Testis (tissue), 3 donors: Measurements from ENCODE around the gene LRRC49. TPM values are rescaled to one million over a fixed set of nuclear protein-coding genes. Genes with fewer than 3 reads are reported as not detected.

Experiments
- DNase-seq: peaks from one replicate; pipeline ENCODE4 v3.0.0-alpha.2; 2019
- H3K27ac ChIP-seq, 2 donors: fragments of 200-600 bp; sonication (generic); one replicate each; pipeline ENCODE4 v1.5.1; 2019
- H3K27me3 ChIP-seq: fragments of 200-600 bp; sonication (generic); one replicate; pipeline ENCODE4 v1.5.1; 2019
- H3K36me3 ChIP-seq: fragments of 200-600 bp; sonication (generic); one replicate; pipeline ENCODE4 v1.5.1; 2017; ENCODE audit warnings: low read depth; ENCODE audit errors: missing control alignments
- H3K4me1 ChIP-seq: fragments of 200-600 bp; sonication (generic); one replicate; pipeline ENCODE4 v1.5.1; 2019
- H3K4me3 ChIP-seq, 2 donors: fragments of 200-600 bp; sonication (generic); one replicate each; pipeline ENCODE4 v1.5.1; 2017 to 2019
- H3K9me3 ChIP-seq: fragments of 200-600 bp; sonication (generic); one replicate; pipeline ENCODE4 v1.5.1; 2017
- CTCF ChIP-seq, 3 experiments: fragments of 450-650 bp in 2 of 3; fragments of 200-600 bp in 1 of 3; sonication (generic) in 1 of 3; IDR thresholded peaks; one replicate each; pipeline ENCODE4 v1.5.1; 2016 to 2019; ENCODE audit warnings: antibody characterized with exemption in 3 of 3, mild to moderate bottlenecking in 2 of 3, moderate library complexity in 1 of 3
- POLR2A ChIP-seq: fragments of 450-650 bp; IDR thresholded peaks from one replicate; pipeline ENCODE4 v1.6.1; 2017; ENCODE audit warnings: antibody characterized with exemption, mild to moderate bottlenecking, moderate library complexity
- WGBS, 2 donors: methylation state at CpG; one replicate each; pipeline ENCODE4 v1.1.5; 2018; 5-methylcytosine and 5-hydroxymethylcytosine counted together
- intact Hi-C: fragments of 100-400 bp; cut with DNase I; formaldehyde crosslinking; loops from one replicate; pipeline ENCODE4 v1.15.1; 2023; ENCODE audit warnings: low total_unique reads
- polyA plus RNA-seq: library from polyadenylated mRNA; stranded (reverse); fragments of 350-450 nt; fragmentation: Illumina TruSeq; extraction: RNeasy Lipid Tissue Mini Kit (QIAGEN cat#74804); gene quantifications from one replicate; pipeline ENCODE4 v1.2.3, GENCODE V29; 2014; ENCODE audit warnings: low read depth, low replicate concordance; ENCODE audit not compliant: insufficient read depth
- total RNA-seq, 2 donors: library from RNA; depleted of rRNA; stranded (reverse); fragments of >200 nt; gene quantifications; one replicate each; pipeline ENCODE4 v1.2.3, GENCODE V29; 2016

The LRRC49 gene
- total and polyA plus RNA-seq, 3 donors from 2014 or later, result 19.9 to 35.4 (median 22.4) TPM

- intact Hi-C loops, result no loop called here
- no peak for TF ChIP-seq CTCF (IDR thresholded peaks at IDR 0.05)
- no peak for TF ChIP-seq POLR2A
- H3K27me3 ChIP-seq, result no peaks in the 10 kb centered on the region
- H3K27ac ChIP-seq, result no peak overlapping the region
- H3K36me3 ChIP-seq, result no peaks in the 10 kb centered on the region
- no peaks in the 10 kb centered on the region for H3K4me1 ChIP-seq
- no peak overlapping the region for H3K4me3 ChIP-seq
- no peak for DNase-seq
- no peaks in the 10 kb centered on the region for H3K9me3 ChIP-seq
Observed at GRCh38 chr15:71057143-71057542, 164.5 kb downstream of the LRRC49 start.

GRCh38 chr15:71057581-71057980, 165.0 kb downstream of the LRRC49 start:
- H3K4me3 ChIP-seq, result no peak overlapping the region
- H3K36me3 ChIP-seq, result no peaks in the 10 kb centered on the region
- no peaks in the 10 kb centered on the region for H3K9me3 ChIP-seq
- 94 to 96% methylated on average over 3 of the region's 3 CpGs for WGBS, 2 donors
- no peaks in the 10 kb centered on the region for H3K27me3 ChIP-seq
- intact Hi-C loops, result no loop called here
- no peak overlapping the region for H3K27ac ChIP-seq
- H3K4me1 ChIP-seq, result no peaks in the 10 kb centered on the region
- DNase-seq, result no peak
- TF ChIP-seq POLR2A (no peak), CTCF (IDR thresholded peaks at IDR 0.05) (no peak)

GRCh38 chr15:71060983-71061382, 168.4 kb downstream of the LRRC49 start:
- no peaks in the 10 kb centered on the region for H3K9me3 ChIP-seq
- DNase-seq, result no peak
- H3K36me3 ChIP-seq, result no peaks in the 10 kb centered on the region
- WGBS, 2 donors, result 93 to 94% methylated on average over 1 of the region's 1 CpG
- no peak overlapping the region for H3K27ac ChIP-seq
- intact Hi-C loops, result no loop called here
- H3K4me3 ChIP-seq, result no peak overlapping the region
- no peaks in the 10 kb centered on the region for H3K27me3 ChIP-seq
- H3K4me1 ChIP-seq, result no peaks in the 10 kb centered on the region
- TF ChIP-seq POLR2A, result no peak

GRCh38 chr15:71066983-71067382, 174.4 kb downstream of the LRRC49 start:
- no peaks in the 10 kb centered on the region for H3K27me3 ChIP-seq
- no peaks in the 10 kb centered on the region for H3K36me3 ChIP-seq
- H3K9me3 ChIP-seq, result no peaks in the 10 kb centered on the region
- WGBS, 2 donors, result 96% methylated on average over 5 of the region's 5 CpGs
- H3K4me1 ChIP-seq, result no peaks in the 10 kb centered on the region
- no peak overlapping the region for H3K4me3 ChIP-seq
- H3K27ac ChIP-seq, result no peak overlapping the region
- TF ChIP-seq CTCF (IDR thresholded peaks at IDR 0.05) (no peak), POLR2A (no peak)
- intact Hi-C loops, result no loop called here
- no peak for DNase-seq

GRCh38 chr15:71069693-71070092, 177.1 kb downstream of the LRRC49 start:
- H3K4me3 ChIP-seq, result no peak overlapping the region
- no peaks in the 10 kb centered on the region for H3K27me3 ChIP-seq
- H3K27ac ChIP-seq, result no peak overlapping the region
- intact Hi-C loops, result no loop called here
- WGBS, 2 donors, result 59 to 71% methylated on average over 2 of the region's 2 CpGs
- no peaks in the 10 kb centered on the region for H3K9me3 ChIP-seq
- no peaks in the 10 kb centered on the region for H3K36me3 ChIP-seq
- TF ChIP-seq POLR2A (no peak), CTCF (IDR thresholded peaks at IDR 0.05) (no peak)
- no peaks in the 10 kb centered on the region for H3K4me1 ChIP-seq
- no peak for DNase-seq
